SK-N-SH treated with all-trans-retinoic acid at 6 μM for 48 hours (cell line): ENCODE data around the gene DDT.

Source experiments
- ATAC-seq: fragments of 200-7000 bp; cut with Tn5 transposase; 3 replicates; pipeline ENCODE4 v1.9.1; 2020; ENCODE audit warnings: mild to moderate bottlenecking, moderate library complexity
- ARNTL ChIP-seq: fragments of 450-650 bp; formaldehyde crosslinking; IDR thresholded peaks from 2 replicates; pipeline ENCODE4 v1.5.0; 2020; ENCODE audit warnings: low read depth, mild to moderate bottlenecking, moderate library complexity, borderline replicate concordance
- BACH2 ChIP-seq: fragments of 250-450 bp; sonication (Bioruptor Pico); IDR thresholded peaks from 2 replicates; pipeline ENCODE4 v1.9.0; 2021; ENCODE audit warnings: mild to moderate bottlenecking, borderline replicate concordance
- CSDC2 ChIP-seq: fragments of 250-450 bp; sonication (Bioruptor Pico); IDR thresholded peaks from 2 replicates; pipeline ENCODE4 v1.5.0; 2020; ENCODE audit warnings: mild to moderate bottlenecking, moderate library complexity
- ESRRG ChIP-seq: fragments of 250-450 bp; sonication (Bioruptor Pico); IDR thresholded peaks from 2 replicates; pipeline ENCODE4 v1.6.1; 2021; ENCODE audit warnings: mild to moderate bottlenecking
- GLIS3 ChIP-seq: fragments of 250-450 bp; sonication (Bioruptor Pico); IDR thresholded peaks from 2 replicates; pipeline ENCODE4 v1.5.0; 2020; ENCODE audit warnings: mild to moderate bottlenecking, moderate library complexity
- ISL1 ChIP-seq: fragments of 250-450 bp; sonication (Bioruptor Pico); IDR thresholded peaks from 2 replicates; pipeline ENCODE4 v2.1.2; 2022; ENCODE audit warnings: mild to moderate bottlenecking, moderate library complexity
- OSR1 ChIP-seq: fragments of 250-450 bp; sonication (Bioruptor Pico); IDR thresholded peaks from 2 replicates; pipeline ENCODE4 v1.8.0; 2022; ENCODE audit warnings: moderate library complexity, mild to moderate bottlenecking, inconsistent platforms
- PATZ1 ChIP-seq: fragments of 250-450 bp; sonication (Bioruptor Pico); IDR thresholded peaks from 2 replicates; pipeline ENCODE4 v1.8.0; 2020; ENCODE audit warnings: mild to moderate bottlenecking, moderate library complexity, borderline replicate concordance
- PPARA ChIP-seq: fragments of 250-450 bp; sonication (Bioruptor Pico); IDR thresholded peaks from 2 replicates; pipeline ENCODE4 v1.5.0; 2020; ENCODE audit warnings: mild to moderate bottlenecking, borderline replicate concordance
- SNAI2 ChIP-seq: fragments of 250-450 bp; sonication (Bioruptor Pico); IDR thresholded peaks from 2 replicates; pipeline ENCODE4 v1.5.0; 2020; ENCODE audit warnings: mild to moderate bottlenecking, moderate library complexity
- TCF4 ChIP-seq: fragments of 250-450 bp; sonication (Bioruptor Pico); IDR thresholded peaks from 2 replicates; pipeline ENCODE4 v1.8.0; 2021; ENCODE audit warnings: mild to moderate bottlenecking, moderate library complexity, borderline replicate concordance
- ZC3H10 ChIP-seq: fragments of 250-450 bp; sonication (Bioruptor Pico); IDR thresholded peaks from 2 replicates; pipeline ENCODE4 v1.5.1; 2021; ENCODE audit warnings: mild to moderate bottlenecking, moderate library complexity
- ZFP3 ChIP-seq: fragments of 250-450 bp; sonication (Bioruptor Pico); IDR thresholded peaks from 2 replicates; pipeline ENCODE4 v1.5.0; 2020; ENCODE audit warnings: mild to moderate bottlenecking, moderate library complexity
- ZFP30 ChIP-seq: fragments of 450-650 bp; formaldehyde crosslinking; IDR thresholded peaks from 2 replicates; pipeline ENCODE4 v1.5.0; 2022; ENCODE audit warnings: mild to moderate bottlenecking, moderate library complexity
- ZNF565 ChIP-seq: fragments of 450-650 bp; formaldehyde crosslinking; conservative IDR thresholded peaks from 2 replicates; pipeline ENCODE4 v1.5.0; 2020; ENCODE audit warnings: low read depth, mild to moderate bottlenecking, moderate library complexity
- ZNF70 ChIP-seq: fragments of 450-650 bp; formaldehyde crosslinking; IDR thresholded peaks from 2 replicates; pipeline ENCODE4 v1.5.0; 2020; ENCODE audit warnings: mild to moderate bottlenecking, moderate library complexity
- TF ChIP-seq, protein P1 (sequence below): fragments of 250-450 bp; sonication (Bioruptor Pico); IDR thresholded peaks from 2 replicates; pipeline ENCODE4 v1.5.1; 2021; ENCODE audit warnings: mild to moderate bottlenecking, moderate library complexity
- TF ChIP-seq, protein P2 (sequence below): fragments of 250-450 bp; sonication (Bioruptor Pico); IDR thresholded peaks from 2 replicates; pipeline ENCODE4 v1.8.0; 2021; ENCODE audit warnings: low read depth, mild to moderate bottlenecking, moderate library complexity, borderline replicate concordance

The DDT gene

DNA sequence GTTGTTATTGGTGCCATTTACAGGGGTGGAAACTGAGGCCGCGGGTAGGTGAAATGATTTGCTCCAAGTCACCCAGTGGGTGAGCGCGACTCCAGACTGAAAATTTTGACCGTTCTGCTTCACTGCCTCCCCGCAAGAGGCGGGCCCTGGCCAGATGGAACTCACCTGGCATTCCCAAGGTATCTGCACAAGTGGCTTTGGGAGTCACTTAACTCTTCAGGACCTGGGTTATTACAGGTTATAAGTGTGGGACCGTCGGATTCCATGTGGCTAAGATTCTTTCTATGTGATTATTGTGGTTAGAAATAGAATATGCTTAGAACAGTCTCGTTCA lies 37.5 kb upstream of the DDT start (continued):
- TF ChIP-seq, protein P1, sequence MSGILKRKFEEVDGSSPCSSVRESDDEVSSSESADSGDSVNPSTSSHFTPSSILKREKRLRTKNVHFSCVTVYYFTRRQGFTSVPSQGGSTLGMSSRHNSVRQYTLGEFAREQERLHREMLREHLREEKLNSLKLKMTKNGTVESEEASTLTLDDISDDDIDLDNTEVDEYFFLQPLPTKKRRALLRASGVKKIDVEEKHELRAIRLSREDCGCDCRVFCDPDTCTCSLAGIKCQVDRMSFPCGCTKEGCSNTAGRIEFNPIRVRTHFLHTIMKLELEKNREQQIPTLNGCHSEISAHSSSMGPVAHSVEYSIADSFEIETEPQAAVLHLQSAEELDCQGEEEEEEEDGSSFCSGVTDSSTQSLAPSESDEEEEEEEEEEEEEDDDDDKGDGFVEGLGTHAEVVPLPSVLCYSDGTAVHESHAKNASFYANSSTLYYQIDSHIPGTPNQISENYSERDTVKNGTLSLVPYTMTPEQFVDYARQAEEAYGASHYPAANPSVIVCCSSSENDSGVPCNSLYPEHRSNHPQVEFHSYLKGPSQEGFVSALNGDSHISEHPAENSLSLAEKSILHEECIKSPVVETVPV = no peak
- no peak for TF ChIP-seq ZC3H10 (CRISPR knock-in tag)
- TF ChIP-seq PATZ1 = no peak
- no peak for TF ChIP-seq PPARA
- TF ChIP-seq ARNTL = no peak
- no peak for TF ChIP-seq OSR1 (CRISPR knock-in tag)
- no peak for TF ChIP-seq TCF4 (CRISPR knock-in tag)
- no peak for TF ChIP-seq ESRRG (CRISPR knock-in tag)

- TF ChIP-seq TCF4 (CRISPR knock-in tag) (no peak), ZFP3 (CRISPR knock-in tag) (no peak), GLIS3 (no peak), ESRRG (CRISPR knock-in tag) (no peak), ZNF70 (CRISPR knock-in tag) (no peak), ZFP30 (CRISPR knock-in tag) (no peak), BACH2 (no peak), ZNF565 (CRISPR knock-in tag) (no peak), ARNTL (no peak), OSR1 (CRISPR knock-in tag) (no peak)
- TF ChIP-seq, all 23 proteins: peak for 0
- ATAC-seq = no peak
These were observed 35.8 kb upstream of the DDT start for GRCh38 chr22:24010018-24010391.

DNA sequence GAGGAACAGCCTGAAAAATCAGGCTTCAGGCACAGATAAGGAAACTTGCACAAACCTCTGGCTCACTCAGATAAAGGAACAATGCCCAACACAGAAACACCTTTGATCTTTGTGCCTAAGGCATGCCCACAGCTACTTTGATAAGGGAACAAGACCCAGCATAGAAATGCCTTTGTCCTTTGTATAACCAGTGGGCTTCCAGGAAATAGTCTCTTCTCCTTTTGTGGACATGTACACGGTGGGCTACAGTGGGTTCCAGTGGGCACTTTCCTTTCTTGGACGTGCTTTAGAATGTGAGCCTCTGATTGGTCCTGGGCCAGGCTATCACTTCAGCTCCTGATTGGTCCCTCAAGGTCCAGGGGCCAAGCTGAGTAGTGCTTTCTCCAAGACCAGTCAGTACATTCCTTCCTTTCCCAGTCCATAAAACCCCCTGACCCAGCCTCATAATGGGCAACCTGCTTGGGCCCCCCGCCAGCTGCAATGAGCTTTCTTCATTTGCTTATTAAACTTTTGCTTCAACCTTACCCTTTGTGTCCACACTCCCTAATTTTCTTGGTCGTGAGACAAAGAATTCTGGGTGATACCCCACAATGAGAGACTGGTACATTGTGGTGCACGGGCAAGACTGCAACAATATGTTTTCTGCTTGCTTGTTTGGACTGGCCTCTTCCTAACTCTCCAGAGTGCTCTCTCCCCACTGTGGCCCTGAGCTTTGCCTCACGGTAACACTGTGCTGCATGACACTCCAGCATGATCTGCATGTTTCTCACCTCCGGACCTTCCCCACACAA lies 35.2 kb upstream of the DDT start:
- TF ChIP-seq ISL1 (CRISPR knock-in tag) (no peak), OSR1 (CRISPR knock-in tag) (no peak), ARNTL (no peak), PATZ1 (no peak), ZFP3 (CRISPR knock-in tag) (no peak), BACH2 (no peak), GLIS3 (no peak), ZNF565 (CRISPR knock-in tag) (no peak), CSDC2 (CRISPR knock-in tag) (no peak)
- TF ChIP-seq, protein P2, sequence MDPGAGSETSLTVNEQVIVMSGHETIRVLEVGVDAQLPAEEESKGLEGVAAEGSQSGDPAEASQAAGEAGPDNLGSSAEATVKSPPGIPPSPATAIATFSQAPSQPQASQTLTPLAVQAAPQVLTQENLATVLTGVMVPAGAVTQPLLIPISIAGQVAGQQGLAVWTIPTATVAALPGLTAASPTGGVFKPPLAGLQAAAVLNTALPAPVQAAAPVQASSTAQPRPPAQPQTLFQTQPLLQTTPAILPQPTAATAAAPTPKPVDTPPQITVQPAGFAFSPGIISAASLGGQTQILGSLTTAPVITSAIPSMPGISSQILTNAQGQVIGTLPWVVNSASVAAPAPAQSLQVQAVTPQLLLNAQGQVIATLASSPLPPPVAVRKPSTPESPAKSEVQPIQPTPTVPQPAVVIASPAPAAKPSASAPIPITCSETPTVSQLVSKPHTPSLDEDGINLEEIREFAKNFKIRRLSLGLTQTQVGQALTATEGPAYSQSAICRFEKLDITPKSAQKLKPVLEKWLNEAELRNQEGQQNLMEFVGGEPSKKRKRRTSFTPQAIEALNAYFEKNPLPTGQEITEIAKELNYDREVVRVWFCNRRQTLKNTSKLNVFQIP (CRISPR knock-in tag) = no peak
- ATAC-seq = no peak

GRCh38 chr22:24008381-24009226 lies 34.4 kb upstream of the DDT start:
- ATAC-seq = no peak
- TF ChIP-seq TCF4 (CRISPR knock-in tag) = no peak

- no peak for ATAC-seq
- no peak for TF ChIP-seq BACH2
- TF ChIP-seq PPARA = no peak
- no peak for TF ChIP-seq ZFP3 (CRISPR knock-in tag)
- TF ChIP-seq TCF4 (CRISPR knock-in tag) = no peak
- no peak for TF ChIP-seq SNAI2 (CRISPR knock-in tag)
- no peak for TF ChIP-seq ZC3H10 (CRISPR knock-in tag)
These were observed 33.7 kb upstream of the DDT start for GRCh38 chr22:24008022-24008283.
